GF-D8 (cell line): Measurements from ENCODE around the gene SEC61A1.

Experiments
- DNase-seq: peaks from one replicate; lab custom pipeline; 2025; lab: John Stamatoyannopoulos, UW

SEC61A1 gene

DNA sequence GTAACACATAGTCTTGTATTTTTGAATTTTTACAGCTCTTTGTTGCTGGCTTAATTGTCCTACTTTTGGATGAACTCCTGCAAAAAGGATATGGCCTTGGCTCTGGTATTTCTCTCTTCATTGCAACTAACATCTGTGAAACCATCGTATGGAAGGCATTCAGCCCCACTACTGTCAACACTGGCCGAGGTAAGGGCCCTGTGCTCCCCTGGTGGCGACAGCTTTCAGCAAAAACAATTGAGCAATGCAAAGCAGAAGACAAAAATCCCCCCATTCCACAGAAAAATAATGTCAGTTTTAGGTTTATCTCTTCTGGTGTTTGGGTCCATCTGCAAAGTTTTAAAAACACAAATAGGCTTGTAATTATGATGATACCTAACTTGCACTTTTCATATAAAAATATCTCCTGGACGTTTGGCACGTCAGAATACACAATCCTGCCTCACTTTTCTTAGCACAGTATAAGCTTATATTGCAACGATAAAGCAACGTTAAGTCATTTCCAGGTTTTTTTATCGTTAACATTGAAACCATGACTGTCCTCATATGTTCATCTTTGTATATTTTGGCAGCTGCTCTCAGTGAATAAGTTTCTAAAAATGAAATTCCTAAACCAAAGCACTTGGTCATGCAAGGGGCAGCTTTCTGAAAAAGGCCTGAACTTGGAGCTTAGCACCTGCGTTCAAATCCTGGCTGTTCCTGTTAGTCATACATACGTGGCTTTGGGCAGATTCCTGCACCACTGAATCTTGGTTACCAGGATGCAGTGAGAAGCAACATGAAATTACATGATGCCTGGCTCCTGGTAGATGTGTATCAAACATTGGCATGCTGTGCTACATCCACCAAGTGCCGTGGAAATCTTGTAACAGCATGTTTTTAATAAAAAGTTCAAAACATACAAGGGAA lies 8.5 kb downstream of the SEC61A1 start:
- DNase-seq, result no peak

DNA sequence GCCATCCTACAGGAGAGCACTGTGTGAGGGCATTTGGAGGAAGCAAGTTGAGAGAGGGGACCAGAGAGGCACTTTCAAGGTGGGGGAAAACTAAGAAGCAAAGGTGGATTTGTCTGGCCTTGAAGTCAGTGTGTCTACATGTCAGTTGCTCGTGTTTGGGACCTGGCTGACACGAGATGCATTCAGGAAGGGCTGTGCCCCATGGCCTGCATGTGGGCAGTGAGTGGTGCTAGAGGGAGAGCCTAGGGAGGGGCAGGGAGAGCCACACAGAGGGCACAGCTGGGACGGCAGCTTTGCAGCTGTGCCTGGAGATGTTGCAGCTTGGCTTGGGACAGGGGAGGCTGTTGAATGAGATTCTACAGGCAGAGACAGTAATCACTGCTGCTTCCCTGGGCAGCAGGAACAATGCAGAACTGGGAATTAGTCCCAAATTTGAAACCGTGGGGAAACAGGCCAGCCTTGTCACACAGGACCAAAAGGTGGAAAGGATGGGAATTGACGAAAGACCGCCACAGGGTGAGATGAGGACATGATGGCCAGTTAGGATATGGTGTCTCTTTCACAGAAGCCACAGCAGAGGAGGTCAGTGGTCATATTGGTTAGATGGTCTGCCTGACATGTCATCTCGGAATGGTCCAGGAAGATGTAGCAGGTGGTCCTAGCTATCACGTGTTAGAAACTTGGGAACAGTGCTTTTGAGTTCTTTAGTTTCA lies 10.0 kb downstream of the SEC61A1 start:
- no peak for DNase-seq

DNA sequence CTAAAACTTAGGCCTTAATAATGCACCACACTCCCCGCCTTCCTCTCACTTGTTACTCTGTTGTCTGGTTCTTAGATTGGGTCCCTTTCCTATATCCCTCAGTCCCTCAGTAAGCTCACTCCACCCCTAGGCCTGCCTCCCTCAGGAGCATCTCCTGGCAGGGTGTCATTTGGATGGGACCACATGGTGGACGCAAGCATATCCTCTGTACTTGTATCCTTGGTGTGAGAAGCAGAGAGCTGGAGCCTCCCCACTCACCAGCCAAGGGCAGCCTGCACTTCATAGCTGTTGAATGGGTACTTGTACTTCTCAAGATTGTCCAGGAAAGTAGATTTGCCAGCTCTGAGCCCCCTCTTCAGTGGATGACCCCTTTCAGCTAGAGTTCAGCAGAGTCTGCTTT lies 11.6 kb downstream of the SEC61A1 start:
- no peak for DNase-seq

DNA sequence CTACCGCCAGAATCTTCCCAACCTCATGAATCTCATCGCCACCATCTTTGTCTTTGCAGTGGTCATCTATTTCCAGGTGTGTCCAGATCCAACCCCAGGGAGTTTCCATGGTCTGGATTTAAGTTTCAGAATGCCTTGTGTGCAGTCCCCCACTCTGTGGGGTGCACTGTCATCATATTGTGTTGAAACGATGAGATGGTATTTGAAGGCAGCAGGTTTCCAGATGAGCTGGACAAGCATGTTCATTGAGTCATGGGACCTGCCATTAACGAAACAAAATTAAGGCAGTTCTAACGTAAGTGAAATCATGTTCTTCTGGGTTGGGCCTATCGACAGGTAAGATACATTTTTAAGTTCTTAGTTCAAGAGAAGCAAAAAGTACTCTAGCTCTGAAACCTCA lies 12.7 kb downstream of the SEC61A1 start:
- no peak for DNase-seq

DNA sequence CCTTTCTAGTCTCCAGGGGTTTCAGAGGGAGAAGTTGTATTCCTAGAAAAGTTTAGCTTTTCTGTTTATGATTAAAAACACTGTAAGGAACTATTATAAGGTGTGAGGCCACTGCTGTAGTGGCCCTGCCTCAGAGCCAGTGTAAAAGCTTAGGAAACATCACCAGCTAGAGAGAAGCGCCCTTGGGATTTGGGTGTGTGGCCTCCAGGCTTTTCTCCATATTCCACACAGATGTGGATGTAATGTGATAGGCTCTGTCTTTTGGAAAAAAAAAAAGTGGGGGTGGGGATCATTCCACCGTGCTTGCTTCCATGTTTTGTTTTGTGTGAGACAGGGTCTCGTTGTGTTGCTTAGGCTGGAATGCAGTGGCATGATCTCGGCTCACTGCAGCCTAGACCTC lies 13.9 kb downstream of the SEC61A1 start:
- no peak for DNase-seq

DNA sequence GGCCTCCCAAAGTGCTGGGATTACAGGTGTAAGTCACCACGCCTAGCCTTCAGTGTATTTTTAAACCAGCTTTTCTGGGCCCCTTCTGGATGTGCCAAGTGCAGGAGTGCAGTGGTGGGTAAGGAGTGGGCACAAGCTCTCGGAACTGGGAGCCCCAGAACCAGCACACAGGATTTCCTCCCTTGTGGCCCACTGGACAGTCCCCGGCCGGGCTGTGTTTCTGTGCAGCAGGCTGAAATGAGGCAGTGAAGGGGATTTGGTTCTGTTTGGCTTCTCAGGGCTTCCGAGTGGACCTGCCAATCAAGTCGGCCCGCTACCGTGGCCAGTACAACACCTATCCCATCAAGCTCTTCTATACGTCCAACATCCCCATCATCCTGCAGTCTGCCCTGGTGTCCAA lies 14.4 kb downstream of the SEC61A1 start:
- DNase-seq, result no peak

DNA sequence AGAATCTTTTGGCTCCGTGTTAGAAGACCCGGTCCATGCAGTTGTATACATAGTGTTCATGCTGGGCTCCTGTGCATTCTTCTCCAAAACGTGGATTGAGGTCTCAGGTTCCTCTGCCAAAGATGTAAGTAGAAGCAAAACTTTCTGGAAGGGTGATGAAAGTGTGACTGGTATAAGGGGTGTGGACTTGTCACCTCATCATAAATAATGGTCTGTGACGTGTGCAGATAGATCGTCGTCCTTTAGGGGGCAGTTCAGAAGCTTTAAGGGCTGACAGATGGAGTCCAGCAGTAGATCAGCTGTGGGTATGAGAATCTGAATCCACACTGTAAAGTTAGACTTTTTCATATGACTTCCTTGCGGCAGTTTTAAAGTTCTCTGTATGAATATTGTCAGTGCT lies 15.3 kb downstream of the SEC61A1 start:
- DNase-seq, result no peak

DNA sequence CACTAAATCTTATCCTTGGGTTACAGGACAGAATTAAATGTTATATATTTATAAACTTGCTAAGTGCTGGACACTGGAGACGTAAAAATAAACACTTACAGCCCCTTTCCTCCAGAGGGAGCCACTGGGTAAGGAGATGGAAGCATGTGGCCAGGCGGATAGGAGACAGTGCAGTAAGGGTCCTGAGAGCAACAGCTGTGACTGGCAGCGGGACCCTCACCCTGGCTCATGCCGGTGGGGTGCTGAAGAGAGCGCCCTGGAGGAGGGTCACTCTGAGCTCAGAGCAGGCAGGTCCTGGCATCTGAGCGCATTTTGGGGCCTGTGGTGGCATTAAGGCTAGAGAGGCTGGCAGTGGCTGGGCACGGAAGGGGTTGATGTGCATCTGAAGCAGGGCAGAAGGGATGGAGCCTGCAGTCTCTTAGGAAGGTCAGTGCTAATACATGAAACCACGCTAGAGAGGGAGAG lies 16.0 kb downstream of the SEC61A1 start:
- no peak for DNase-seq

DNA sequence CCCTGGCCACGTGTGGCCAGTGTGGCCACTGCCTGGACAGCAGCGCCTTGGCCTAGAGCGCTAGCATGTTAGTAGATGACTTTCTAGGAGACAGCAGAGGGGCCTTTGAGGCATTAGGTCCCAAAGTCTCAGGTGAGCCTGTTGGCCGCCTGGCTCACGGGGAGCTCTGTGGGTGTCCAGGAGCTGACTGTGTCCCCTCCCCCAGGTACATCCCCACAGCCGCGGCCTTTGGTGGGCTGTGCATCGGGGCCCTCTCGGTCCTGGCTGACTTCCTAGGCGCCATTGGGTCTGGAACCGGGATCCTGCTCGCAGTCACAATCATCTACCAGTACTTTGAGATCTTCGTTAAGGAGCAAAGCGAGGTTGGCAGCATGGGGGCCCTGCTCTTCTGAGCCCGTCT lies 17.0 kb downstream of the SEC61A1 start:
- DNase-seq, result no peak

DNA sequence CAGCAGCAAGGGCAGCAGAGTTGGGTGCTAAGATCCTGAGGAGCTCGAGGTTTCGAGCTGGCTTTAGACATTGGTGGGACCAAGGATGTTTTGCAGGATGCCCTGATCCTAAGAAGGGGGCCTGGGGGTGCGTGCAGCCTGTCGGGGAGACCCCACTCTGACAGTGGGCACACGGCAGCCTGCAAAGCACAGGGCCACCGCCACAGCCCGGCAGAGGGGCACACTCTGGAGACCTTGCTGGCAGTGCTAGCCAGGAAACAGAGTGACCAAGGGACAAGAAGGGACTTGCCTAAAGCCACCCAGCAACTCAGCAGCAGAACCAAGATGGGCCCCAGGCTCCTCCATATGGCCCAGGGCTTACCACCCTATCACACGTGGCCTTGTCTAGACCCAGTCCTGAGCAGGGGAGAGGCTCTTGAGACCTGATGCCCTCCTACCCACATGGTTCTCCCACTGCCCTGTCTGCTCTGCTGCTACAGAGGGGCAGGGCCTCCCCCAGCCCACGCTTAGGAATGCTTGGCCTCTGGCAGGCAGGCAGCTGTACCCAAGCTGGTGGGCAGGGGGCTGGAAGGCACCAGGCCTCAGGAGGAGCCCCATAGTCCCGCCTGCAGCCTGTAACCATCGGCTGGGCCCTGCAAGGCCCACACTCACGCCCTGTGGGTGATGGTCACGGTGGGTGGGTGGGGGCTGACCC lies 18.8 kb downstream of the SEC61A1 start:
- no peak for DNase-seq

DNA sequence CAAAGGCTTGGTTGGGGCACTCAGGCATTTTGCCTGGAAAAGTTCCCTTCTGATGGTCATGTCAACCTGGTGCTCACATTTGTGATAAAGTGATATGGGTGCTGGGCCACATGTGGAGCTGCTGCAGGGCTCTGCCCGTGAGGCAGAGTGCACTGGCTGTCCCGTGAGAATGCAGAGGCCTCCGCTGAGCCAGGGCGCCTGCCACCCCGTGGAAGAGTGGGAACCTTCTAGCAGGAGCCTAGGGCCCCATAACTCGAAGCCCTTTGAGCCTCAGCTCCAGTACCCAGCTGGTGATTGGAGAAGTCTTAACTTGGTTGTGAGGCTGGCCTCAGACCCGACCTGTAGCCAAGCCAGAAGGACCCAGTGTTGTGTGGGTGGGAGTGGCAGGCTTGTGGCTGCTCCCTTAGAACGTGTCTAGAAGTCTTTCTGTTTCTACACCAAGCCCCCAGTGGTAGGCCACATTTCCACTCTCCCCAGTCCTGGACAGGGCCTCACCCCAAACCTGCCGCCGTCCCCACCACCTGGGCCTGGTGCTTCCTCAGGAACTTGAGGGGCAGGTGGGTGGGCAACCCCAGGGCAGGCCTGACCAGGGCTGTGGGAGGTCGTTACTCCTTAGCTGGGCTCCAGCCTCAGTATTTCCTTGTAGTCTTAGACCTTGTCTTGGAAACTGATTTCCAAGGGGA lies 19.7 kb downstream of the SEC61A1 start:
- no peak for DNase-seq

DNA sequence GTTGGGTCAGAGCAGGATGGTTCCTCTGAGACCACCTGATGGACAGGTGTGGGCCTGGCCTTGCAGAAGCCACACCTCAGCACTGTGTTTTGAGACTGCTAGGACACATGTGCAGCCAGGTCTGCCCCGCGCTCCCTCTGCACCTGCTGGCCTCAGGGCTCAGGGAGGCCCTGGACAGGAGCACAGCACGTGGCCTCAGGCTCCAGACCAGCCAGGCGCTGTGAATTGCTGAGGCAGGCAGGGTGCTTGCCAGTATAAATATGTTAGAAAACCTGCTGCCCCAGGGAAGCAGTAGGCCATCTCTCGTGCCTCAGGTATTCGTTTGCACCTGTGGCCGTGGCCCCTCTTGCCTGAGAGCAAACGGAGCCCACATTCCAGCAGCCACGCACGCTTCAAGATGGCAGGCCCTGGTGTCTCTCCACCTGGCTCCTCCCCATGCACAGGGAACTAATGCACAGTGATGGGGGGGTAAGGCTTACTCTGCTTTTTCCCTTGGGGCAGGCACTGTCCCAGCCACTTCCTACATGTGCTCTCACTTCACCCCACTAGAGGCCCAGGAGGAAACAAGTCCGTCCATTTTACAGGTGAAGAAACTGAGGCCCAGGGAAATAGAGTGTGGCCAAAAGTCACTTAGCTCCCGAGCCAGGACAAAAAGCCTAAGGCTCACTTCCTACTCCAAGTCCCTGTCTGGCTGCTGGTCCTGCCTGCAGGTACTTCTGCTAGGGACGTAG lies 20.4 kb downstream of the SEC61A1 start:
- no peak for DNase-seq

DNA sequence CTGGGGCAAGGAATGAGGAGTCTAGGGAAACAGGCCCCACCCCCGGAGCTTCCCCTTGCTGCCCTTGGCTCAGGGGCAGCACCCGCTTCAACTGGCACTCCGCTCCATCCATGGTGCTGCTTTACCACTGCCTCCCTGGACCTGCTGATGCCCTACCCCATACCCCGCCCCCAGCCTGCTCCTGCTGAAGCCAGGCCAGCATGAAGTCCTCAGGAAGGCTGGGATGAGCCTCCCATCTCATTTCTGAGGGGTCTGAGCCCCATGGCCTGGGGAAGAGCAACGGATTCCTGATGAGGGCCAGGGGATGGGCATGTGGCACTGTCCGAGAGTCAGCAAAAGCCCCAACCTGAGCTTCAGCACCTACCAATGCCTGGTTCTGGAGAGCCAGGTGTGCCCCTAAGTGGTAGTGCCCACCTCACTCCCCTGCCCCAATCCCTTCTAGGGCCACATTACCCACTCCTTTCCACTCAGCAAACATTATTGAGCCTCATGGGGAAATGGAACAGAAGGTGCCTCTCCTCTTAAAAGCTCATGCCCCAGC lies 21.0 kb downstream of the SEC61A1 start:
- DNase-seq, result no peak

DNA sequence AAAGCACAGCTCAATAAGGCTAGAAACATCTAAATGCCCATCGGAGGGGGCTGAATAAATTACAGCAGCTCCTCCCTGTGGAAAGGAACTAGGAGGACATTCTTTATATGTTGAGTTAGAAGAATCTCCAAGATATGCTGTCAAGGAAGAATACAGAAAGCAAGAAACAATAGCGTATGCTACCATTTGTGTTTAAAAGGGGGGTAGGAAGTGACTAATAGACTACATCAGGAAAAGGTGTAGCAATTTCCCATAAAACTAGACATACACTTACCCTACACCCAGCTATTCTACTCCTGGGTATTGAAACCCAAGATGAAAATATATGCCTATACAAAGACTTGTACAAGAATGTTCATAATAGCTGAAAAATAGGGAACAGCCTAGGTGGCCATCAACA lies 21.6 kb downstream of the SEC61A1 start:
- DNase-seq, result peak; percentile 13

DNA sequence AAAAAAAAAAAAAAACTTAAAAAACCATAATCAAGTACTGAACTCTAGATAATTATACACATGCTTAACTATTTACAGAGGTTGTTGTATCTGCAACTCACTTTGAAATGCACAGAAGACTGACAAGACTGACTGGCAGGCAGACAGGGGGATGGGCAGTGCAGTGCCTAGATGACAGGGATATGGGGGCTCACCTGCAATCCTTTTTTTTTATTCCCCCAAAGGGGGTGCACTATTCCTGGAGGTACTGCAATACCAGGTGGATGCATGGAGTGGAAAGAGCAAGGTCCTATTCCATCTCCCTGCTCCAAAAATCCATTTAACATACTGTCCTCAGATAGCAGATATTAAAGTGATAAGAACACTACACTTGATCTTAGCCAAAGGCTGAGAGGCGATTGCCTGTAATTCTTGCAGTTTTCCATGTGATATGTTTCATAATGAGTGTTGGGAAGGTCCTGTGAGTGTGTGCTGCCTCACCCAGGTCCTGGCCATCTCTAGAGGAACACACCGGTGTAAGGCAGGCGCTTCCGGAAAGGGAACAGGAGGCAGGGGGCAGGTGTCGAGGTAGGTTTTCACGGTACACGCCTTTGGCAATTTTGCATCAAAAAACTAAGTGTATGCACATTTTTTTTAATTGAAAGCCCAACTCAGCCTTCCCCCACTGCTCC lies 22.7 kb downstream of the SEC61A1 start:
- DNase-seq, result no peak

DNA sequence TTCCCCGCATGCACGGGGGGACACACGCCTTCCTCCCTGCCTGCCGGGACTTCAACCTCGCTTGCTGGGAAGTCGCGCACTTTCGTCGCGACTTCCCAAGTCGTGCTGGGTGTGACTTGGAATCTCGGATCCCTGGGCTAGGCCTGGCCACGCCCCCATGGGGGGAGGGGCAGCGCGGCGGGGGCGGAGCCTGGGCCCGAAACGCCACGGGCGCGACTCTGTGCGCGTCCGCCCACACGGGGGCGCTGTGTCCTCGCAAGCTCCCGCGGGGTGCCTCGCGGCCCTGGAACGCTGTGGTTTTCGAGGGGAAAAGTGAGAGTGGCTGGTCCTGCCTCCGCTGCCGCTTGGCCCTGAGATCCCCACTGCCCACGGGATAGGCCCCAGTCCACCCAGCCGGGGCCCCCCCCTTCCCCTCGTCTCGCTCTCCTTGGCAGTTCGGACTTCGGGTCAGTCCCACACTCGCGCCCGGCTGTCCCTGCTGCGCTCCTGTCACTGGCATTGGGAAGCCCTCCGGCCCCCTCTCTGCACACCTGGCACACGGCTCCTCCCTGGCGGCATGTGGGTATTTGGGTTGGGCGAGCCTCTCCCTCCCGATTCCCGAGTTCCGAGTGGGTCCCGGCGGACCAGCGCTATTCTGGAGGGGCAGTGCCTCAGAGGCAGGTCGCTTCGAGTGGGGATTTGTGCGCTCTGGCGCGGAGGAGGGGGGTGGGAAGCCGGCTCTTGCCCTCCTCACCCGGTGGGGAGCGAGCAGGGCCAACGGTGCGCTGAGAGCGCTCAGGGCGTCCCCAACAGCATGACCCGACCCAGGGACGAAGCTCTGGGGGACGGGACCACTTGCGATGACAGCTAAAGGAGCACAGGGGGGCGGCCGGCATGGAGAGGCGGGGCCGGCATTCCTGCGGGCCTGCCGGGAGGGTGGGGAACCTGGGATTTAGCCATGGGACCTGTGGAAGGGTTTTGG lies 23.6 kb downstream of the SEC61A1 start:
- DNase-seq, result no peak

DNA sequence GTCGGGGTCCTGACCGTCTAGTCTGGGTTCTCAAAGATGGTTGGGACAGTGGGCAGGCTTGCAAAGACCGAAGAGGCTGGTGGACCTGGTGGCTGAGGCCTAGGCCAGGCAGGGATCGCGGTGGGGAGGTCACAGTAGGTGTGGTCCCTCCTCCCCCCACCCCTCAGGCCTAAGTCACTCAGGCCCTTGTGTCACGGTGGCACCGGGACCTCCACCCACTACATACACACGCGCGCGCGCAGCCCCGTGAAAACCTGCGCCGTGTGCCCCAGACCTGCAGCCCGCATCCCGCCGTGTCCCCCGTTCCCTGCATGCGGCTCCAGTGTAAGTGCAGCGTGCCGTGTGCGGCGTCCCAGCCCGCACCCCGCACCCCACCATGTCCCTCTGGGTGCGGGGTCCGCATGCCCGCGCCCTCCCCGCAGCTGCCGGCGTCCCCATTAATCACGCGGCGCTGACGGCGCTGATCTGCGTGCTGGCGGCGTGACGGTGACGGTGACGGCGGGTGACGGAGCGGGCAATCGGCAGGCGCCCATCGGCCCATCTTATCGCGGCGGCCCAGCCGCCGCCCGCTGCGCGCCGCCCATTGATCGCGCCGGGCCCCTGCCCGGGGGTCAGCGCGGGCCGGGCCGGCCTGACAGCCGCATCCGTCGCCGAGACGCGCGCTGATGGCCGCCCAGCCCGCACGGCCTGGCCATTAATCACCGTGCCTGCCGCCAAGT lies 24.4 kb downstream of the SEC61A1 start:
- DNase-seq, result no peak

DNA sequence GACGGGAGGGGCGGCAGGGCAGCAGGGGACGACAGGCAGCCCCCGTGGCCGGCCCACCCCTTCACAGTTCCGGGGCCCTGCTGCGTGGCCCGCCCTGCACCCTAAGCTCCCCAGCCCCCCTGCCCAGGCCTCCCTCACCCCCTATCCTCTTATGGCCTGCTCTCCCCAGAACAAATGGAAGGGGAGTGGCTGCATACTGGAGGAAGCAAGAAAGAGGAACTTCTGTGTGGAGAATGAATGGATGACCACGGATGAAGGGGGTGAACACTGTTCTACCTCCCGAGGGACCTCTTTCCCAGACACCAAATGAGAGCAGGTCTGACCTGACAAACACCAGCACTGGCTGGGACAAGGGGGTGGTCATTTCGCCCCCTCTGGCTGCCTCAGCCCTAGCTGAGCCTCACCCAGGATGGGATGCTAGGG lies 25.0 kb downstream of the SEC61A1 start:
- DNase-seq, result peak; percentile 66

DNA sequence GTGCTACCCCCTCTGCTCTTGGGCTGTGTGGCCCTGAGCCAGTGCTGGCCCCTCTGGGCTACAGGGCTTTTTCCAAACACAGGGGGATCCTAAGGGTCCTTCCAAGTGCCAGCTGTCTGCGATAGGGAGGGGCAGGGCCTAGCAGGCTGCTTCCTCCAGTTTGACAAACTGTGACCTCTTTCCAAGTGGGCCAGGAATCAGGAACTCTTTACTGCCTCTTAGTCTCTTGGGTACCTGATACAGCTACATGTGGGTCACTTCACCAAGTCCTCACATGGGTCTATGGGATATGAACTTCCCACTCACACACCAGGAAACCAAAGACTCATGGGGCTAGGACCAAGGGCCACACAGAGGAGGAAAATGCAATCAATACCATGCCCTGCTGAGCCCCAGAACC lies 25.4 kb downstream of the SEC61A1 start:
- DNase-seq, result no peak
